HG02678 (cell line): ENCODE measurements around the gene CAMKK1.
"Not testable (repeated sequence)": the region's sequence is repeated elsewhere in the genome, so short reads cannot be mapped to it uniquely, and the experiment has no call there.

Source experiments
- ATAC-seq: cut with Tn5 transposase; IDR thresholded peaks from one replicate; pipeline ENCODE4 v1.9.1; 2021; ENCODE audit warnings: mild to moderate bottlenecking, moderate library complexity; ENCODE audit not compliant: unreplicated experiment

CAMKK1 gene

DNA sequence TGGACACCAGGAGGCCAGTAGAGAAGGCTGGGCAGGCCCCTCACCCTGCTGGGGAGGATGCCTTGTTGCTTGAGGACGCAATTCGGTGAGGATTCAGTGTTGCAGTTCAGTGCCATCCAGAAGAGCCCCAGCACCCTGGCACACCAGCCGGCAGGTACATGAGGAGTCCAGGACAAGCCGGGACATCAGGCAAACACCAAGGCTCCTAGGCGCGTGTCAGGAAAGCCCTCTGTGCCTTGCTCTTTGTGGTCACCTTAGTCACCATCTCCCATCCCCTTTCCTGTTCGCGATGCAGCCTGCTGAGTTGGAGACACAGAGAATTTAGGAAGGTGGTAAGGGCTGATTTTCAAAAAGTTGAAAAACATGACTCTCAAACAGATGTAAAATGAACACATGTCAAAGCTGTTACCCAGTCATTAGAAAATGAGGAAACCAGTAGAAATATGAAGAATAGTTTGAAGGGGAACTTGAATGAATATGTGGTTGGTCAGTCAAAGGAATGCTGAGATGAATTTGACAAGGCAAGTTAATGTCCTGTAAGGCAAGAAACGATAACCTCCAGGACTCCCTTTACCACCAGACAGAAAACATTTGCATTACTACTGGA is 44.5 kb downstream of the CAMKK1 start:
- no peak for ATAC-seq

DNA sequence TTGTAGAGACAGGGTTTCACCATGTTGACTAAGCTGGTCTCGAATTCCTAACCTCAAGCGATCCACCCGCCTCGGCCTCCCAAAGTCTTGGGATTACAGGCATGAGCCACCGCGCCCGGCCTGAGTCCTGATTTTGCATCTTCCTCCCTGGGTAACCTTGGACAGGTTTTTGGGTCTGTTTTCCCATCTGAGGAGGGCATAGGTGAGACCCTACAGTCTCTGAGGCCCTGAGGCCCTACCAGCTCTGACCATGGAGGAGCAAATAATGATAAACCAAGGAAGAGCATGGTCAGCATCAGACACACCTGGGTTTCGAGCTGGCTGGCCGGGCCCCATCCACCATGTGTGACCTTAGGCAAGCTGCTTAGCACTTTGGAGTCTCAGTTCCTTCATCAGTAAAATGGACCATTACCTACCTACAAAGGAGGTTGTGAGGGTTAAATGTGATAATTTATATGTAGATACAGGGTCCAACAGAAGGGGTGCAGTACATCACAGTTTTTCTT is 45.6 kb downstream of the CAMKK1 start:
- no peak for ATAC-seq

DNA sequence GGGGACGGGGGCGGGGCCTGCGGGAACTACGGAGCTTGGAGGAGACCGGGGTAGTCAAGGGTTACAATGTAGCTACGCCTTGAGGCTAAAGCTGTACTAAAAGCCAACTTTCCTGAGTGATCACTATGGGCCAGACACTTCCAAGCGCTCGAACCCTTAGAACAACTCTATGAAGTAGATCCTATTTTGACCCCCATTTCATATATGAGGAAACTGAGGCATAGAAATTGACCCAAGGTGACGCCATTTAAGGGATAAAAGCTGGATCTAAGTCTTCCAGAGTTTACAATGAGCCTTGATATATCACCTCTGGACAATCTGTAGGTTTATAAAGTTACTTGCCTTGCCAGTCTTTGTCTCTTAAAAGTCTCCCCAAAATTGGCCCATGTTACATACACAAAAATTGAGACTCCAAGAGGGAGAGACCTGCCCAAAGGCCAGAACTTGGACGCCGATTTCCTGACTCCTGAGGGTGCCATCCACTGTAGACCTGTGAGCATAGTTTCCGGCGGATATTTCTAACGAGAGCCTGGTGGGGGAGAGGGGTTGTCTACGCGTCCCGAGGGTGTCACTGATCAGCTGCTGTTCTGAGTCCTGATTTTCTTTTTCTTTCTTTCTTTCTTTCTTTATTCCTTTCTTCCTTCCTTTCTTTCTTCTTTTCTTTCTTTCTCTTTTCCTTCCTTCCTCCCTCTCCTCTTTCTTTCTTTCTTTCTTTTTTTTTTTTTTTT is 46.3 kb downstream of the CAMKK1 start:
- no peak for ATAC-seq

DNA sequence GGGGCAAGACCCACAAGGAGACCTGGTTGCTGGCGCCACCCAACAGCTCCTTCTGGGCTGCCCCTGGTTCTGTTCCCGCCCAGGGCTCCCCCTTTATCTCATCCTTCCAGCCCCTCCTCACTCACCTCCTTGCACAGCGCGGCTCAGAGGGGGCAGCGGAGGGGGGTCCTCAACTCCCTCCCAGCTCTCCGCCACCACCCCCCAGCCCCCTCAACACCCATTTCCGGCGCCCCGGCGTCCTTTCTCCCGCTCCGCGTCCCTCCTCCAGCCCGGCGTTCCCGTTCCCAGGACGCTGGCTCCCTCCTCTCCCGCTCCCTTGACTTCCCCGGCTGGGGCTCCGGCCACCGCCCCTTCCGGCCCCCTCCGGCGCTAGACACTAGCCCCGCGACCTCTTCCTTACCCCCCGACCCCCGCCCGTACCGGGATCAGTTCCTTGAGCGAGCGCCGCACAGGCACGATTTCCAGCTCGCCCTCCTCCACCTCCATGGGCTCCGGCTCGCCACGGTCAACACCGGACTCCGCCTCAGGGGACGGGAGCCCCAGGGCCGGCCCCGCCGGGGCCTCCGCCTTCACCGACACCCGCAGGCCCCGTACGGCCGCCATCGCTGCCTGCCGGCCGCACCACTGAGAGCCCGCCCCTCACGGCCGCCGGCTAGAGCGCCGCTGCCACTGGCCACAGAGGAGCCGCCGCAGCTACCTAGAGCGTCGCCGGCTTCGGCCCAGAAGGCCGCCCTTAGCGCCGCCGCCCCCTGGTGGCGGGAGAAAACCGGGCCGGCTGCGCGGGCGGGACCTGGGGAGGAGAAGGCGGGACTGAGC is 47.0 kb downstream of the CAMKK1 start, which contains the start of gene NCBP3:
TSS of gene NCBP3 (minus strand) at position 626 of the 816 bp plus-strand sequence. CDS start at position 603, 23 bp downstream.
- peak; percentile 95 for ATAC-seq

DNA sequence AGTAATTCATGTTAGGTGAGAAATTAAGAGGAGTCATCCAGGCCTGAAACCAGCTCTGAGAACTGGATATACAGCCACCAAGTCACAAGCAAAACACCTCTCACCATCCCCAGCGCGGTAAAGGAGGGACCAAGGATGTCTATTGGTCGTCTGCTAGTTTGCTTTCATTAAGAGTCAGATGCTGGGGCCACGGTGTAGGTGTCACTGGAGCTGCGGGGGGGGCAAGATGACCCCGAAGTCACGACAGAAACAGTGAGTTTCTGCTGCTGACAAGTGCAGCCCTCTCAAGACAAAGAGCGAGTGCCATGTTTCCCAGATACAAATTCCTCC is 47.6 kb downstream of the CAMKK1 start:
- ATAC-seq: no peak

DNA sequence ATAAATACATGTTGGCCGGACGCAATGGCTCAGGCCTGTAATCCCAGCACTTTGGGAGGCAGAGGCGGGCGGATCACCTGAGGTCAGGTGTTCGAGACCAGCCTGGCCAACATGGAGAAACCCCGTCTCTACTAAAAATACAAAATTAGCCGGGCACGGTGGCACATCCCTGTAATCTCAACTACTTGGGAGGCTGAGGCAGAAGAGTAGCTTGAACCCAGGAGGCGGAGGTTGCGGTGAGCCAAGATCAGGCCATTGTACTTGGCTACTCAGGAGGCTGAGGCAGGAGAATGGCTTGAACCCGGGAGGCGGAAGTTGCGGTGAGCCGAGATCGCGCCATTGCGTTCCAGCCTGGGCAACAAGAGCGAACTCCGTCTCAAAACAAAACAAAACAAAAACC is 48.3 kb downstream of the CAMKK1 start:
- not testable (repeated sequence) for ATAC-seq

DNA sequence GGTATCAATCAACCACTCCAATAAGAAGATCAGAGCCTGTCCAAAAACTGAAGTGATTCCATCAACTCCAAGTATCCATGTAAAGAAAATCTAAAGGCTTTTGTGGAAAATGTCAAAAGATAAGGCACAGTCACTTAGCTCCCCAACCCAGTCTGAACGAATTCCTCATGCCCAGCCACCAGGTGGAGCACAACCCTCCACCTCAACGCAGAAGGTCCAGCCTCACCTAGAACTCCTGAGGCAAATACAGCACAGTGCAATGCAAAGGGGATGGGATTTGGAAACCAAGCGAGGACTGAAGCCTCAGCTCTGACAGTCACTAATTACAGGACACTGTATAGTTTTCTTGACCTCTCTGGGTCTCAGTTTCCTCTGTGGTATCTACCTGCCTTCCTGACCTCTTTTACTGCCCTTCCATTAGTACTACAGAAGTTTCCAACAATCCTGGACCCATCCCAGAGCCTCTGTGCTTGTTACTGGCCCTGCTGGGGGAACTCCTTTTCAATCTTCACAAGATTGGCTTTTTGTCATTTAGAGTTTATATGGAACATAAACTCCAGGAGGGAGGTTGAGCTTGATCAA is 48.8 kb downstream of the CAMKK1 start:
- no peak for ATAC-seq

DNA sequence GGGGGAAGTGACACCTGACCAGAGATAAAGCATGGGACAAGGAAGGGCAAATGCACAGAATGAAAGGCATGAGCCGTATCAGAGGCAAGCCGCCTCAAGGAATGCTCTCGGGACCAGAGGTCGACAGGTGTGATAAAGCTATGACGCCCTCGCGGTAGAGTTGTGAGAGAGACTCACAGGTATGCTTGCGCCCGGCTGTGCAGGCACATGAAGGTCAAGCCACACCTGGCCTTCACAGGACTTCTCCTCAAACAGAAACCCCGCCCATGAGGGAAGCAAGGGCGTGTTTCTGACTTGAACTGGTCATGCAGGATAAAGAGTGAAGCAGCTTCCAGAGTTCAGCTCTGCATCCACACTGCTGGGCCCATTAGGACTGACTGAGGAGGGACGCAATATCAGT is 54.6 kb downstream of the CAMKK1 start:
- ATAC-seq: no peak

DNA sequence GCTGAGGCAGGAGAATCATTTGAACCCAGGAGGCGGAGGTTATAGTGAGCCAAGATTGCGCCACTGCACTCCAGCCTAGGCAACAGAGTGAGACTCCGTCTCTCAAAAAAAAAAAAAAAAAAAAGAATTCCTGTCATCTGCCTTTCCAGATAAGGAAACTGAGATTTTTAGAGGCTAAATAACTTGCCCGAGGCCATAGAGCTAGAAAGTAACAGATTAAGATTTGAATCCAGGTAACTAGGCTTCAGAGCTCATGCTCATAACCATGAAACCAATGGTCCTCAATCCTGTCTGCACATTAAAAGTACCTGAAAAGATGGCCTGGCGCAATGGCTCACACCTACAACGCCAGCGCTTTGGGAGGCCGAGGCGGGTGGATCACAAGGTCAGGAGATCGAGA is 56.3 kb downstream of the CAMKK1 start:
- ATAC-seq: no peak

DNA sequence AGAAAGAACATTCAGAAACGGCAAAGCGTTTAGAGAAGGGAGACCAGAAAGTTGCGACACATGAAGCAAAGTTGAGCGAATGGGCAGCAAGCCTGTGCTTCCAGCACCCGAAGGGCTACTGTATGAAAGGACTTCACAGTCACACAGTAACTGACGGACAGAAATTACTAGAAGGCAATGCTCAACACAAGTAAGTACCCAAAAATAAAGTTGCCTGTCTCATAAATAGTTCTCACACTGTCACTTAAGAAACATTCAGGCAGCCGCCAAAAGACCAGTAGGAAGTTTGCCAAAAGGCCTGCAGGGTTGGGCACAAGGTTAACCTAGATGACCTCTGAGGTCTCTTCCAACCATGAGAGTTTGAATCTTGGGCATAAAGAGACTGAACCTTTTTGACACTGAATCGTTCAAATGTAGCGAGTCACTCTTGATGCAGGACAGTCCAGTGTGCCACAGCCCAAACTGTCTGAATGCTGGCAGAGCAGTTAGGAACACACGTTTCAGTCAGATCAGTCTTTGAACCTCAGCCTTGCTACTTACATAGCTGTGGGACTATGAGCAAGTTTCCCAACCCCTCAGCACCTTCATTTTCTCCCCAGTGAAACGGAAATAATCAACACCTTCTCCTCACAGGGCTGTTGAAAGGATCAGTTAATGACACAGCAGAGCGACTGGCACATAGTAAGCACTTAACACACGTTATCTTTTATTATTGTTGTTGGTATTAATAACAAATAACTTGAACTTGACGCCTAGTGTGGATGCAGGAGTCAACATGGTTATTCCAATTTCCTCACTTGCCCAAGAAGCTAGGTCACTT is 57.2 kb downstream of the CAMKK1 start:
- ATAC-seq: no peak

DNA sequence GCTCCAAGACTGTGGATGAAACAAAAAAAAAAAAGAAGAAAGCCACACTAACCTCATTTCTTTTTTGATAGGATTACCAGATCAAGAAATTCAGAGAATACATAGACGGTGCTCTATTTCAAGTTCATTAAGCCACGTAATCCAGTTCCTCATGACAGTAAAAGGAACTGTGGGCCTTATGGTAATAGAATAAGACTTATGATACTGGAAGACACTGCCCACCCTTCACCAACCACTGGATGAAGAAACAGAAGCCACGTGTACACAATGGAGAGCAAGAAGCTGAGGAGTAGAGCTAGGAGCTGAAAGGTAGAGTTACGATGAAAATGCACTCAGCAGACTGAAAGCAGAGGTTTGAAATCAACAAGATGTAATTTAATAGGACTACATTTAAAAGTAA is 58.0 kb downstream of the CAMKK1 start:
- no peak for ATAC-seq

DNA sequence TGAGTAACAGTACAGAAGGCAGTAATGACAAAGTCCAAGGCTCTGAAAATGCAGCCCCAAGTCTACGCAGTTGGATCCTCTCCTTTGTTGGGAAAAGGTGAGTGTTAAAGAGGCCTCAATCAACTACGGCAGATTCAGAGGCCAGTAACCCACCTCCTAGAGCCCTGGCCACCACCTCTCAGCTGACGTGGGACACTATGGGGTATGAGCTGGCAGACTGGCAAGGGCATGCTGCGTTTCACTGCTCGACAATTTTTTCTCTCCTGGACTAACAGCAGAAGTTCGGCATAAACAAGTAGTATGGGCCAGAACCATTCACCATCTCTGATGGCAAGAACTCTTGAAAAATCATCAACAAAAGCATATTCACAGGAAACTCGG is 64.0 kb downstream of the CAMKK1 start:
- no peak for ATAC-seq

DNA sequence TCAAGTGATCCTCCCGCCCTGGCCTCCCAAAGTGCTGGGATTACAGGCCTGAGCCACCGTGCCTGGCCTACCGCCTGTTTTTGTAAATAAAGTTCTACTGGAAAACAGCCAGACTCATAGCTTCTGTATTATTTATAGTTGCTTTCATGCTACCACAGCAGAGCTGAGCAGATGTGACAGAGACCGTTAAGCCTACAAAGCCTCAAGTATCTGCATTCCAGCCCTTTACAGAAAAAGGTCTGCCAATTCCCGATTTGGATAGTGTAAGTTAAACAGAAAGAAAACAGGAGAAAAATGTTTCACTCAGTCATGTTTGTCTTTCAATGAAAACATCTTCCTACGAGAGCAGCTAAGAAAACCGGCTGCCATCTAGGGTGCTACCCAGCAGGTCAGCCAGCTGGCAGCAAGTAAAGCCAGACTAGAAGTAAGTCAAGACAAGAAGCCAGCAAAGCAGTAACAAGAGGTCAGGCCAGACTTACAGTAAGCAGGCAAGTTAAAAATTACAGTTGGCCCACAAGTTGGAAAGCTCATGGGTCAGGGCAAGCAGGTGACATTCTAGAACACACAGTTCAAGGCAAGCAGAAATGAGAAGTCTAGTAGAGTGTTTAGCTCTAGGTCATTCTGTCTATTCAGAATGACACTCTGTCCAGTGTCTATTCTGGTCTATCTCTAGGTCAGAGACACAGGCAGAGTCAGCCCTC is 64.6 kb downstream of the CAMKK1 start:
- ATAC-seq: no peak

DNA sequence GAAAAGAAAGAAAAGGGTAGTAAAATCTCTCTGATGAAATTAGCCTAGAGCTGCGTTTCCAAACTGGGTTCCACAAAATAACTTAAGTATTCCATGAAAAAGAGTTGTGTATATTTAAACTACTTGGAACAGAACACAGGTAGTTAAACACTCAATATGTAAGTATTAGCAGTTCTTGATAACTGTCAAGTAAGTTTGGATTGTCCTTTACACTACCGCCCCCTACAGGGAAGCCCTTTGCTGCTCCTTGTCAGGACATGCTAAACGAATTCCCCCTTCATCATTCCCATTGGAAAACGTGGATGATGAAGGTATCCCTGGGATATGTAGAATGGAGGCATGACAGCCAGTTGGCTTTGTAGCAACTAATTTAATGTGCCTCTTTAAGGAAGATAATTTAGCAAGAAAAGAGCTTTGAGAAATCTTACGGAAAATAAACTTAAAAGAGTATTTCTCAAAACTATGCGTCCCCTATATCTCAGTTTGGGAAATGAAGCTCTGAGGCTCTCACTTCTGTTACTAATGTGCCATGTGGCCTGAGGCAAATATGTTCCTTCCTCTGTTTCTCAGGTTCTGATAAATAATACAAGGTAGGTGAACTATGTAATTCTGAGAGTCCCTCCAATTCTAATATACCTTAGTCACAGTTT is 65.6 kb downstream of the CAMKK1 start:
- no peak for ATAC-seq

DNA sequence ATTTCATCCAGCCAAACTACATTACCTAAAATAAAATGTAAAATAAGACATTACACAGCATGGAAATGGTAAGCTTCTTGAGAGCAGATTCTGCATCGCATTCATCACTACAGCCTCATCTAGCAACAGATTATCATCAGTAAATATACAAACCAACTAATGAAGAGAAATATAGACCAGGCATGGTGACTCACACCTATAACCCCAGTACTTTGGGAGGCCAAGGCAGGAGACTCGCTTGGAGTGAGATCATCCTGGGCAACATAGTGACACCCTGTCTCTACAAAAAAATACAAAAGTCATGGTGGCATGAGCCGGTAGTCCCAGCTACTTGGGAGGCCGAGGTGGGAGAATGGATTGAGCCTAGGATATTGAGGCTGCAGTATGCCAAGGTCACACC is 66.7 kb downstream of the CAMKK1 start:
- no peak for ATAC-seq

DNA sequence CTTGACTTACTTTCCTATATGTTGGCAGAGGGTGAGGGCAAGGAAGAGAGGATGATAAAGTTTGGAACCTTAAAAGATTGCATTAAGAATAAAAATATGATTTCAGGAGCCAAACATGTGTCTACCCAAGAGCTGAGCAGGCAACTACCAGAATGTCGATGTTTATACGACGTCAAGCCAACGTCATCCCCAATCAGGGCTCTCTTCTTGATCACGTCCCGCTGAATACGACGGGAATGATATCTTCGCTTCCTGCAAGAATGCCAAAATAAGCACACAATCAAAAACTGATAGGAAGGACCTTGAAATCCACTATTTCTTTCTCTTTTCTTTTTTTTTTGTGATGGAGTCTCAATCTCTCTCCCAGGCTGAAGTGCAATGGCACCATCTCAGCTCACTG is 71.8 kb downstream of the CAMKK1 start:
- ATAC-seq: no peak

DNA sequence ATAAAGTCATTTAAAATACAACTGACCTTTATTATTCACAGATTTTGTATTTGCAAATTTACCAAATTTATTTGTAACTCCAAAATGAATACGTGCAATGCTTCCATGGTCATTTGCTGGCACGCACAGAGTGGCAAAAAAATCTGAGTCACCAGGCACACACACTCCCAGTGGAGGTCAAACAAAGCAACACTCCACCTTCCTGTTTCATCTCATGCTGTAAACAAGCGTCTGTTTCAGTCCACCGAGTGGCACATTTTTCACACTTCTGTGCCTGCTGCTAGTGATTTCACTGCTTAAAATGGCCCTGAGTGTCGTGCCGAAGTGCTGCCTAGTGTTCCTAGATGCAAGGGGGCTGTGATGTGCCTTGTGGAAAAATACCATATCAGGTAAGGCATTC is 74.1 kb downstream of the CAMKK1 start:
- no peak for ATAC-seq

DNA sequence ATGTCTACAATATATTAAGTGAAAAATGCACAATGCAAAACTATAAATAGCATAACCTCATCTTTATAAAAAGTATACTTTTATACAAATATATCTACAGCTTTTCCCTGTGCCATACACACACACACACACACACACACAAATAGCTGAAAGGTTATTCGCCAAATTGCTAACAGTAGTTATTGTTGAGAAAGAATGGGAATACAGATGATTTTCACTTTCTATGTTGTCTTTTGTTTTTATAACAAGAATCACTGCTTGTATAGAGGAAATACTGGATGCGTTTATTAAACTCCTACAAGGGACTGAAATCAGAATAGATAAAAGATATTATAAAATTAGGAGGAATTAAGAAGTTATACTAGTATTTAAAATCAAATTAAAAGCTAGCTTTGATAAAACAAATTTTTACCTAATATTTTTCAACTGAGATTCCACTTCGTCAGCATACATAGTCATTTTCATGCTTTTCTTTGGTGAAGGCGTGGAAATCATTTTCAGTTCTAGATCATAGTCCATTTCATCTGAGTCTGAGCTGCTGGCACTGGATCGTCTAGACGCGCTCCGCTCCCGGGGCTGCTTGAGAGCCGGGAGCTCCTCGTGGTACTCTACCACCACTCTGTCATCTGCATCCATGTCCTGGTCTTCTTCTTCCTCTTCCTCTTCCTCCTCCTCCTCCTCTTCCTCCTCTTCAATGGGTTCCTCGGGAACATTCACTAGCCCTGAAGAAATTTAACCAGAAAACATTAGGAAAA is 74.8 kb downstream of the CAMKK1 start:
- ATAC-seq: no peak

DNA sequence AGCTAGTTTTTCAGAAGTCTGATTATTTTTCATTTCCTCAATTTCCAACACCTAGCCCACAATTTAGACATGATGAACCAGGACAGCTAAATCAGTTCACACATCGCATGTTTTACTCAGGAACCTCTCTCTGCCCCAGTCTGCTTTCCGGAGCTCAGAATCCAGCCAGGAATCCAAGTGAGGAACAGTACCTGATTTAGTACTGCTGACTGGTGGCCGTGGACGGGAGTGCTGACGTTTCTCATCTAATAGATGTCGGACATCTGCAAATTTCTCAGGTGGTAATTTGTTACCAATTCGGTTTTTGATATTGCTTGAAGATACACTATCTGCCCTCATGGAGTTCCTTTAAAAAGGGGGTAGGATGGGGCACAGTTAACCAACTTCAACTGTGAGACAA is 76.9 kb downstream of the CAMKK1 start:
- ATAC-seq: no peak
